ENCODE results near the gene EPHB2.

The EPHB2 gene

GRCh38 chr1:22782406-22782805 is 71.8 kb downstream of the EPHB2 start:
- DNase-seq = no peak

DNA sequence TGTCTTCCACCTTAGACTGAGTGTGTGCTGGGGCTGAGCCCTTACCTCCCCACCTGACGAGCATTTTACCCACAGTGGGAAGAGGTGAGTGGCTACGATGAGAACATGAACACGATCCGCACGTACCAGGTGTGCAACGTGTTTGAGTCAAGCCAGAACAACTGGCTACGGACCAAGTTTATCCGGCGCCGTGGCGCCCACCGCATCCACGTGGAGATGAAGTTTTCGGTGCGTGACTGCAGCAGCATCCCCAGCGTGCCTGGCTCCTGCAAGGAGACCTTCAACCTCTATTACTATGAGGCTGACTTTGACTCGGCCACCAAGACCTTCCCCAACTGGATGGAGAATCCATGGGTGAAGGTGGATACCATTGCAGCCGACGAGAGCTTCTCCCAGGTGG is 73.7 kb downstream of the EPHB2 start:
- DNase-seq = no peak

DNA sequence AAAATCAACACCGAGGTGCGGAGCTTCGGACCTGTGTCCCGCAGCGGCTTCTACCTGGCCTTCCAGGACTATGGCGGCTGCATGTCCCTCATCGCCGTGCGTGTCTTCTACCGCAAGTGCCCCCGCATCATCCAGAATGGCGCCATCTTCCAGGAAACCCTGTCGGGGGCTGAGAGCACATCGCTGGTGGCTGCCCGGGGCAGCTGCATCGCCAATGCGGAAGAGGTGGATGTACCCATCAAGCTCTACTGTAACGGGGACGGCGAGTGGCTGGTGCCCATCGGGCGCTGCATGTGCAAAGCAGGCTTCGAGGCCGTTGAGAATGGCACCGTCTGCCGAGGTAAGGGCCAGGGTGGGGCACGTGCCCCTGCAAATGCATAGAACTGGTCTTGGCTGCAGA is 74.1 kb downstream of the EPHB2 start:
- no peak for DNase-seq

DNA sequence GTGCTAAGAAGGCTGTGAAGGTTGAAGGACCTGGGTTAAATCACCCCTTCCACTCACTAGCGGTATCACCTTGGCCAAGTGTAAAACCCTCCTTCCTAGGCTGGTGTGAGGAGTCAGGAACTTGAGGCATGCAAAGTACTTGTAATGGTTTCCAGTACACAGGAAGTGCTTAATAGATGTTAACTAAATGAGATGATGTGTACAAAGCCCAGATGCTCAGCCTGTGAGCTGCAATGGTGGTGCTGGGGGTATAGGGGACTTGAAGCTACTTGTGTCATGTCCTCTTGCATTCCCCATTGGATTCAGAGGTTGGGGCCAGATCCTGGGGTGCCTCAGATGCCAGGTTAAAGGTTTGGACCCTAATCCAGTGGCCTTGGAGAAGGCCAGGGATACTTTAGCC is 75.5 kb downstream of the EPHB2 start:
- no peak for DNase-seq

DNA sequence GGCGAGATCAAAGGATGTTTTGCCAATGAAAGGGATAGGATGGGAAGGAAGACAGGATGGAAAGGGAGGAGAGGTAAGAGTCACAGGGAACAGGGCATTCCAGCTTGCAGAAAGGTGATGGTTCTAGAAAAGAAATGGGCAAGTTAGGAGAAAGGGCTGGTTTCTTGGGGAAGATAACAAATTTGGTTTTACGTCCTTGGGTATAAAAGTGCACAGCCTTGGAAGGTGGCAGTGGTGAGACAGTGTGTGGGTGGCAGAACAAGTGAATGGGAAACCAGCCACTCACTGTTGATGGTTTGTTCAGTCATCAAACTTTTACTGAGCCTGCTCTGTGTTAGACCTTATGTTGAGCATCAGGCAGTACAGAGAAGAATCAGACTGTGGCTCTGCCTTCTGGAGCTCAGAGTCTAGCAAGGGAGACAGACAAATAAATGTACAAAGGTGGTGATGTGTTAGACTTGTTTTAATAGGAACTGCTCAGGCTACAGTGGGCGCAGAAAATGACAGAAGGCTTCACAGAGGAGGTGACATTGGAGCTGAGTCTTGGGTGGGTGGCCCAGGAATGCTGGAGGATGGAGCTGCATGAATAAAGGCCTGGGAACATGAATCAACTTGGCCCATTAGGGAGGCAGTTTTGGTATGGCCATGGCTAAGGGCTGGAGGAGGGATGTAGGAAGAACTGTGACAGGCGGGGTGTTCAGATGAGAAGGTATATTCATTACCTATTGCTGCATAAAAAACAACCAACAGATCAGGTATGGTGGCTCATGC is 76.3 kb downstream of the EPHB2 start:
- DNase-seq = no peak

DNA sequence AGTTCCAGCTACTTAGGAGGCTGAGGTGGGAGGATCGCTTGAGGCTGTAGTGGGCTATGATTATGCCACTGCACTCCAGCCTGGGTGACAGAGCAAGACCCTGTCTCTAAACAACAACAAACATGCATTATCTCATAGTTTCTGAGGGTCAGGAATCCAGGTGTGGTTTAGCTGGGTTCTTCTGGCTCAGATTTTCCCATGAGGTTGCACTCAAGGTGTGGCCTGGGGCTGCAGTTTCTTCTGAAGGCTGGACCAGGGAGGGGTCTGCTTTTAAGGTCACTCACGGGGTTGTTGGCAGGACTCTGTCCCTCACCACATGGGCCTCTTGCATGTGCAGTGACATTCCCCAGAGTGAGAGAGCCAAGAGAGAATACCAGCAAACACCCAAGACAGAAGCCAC is 77.0 kb downstream of the EPHB2 start:
- no peak for DNase-seq

- DNase-seq = no peak
Measured at GRCh38 chr1:22788254-22788661, 77.6 kb downstream of the EPHB2 start.

GRCh38 chr1:22789356-22789994 is 78.8 kb downstream of the EPHB2 start:
- no peak for DNase-seq

- DNase-seq = no peak
Measured at GRCh38 chr1:22790232-22791008, 79.8 kb downstream of the EPHB2 start.

- DNase-seq = no peak
Measured at GRCh38 chr1:22791831-22792347, 81.2 kb downstream of the EPHB2 start.

- DNase-seq = no peak
Measured at GRCh38 chr1:22792396-22793160, 81.9 kb downstream of the EPHB2 start.

DNA sequence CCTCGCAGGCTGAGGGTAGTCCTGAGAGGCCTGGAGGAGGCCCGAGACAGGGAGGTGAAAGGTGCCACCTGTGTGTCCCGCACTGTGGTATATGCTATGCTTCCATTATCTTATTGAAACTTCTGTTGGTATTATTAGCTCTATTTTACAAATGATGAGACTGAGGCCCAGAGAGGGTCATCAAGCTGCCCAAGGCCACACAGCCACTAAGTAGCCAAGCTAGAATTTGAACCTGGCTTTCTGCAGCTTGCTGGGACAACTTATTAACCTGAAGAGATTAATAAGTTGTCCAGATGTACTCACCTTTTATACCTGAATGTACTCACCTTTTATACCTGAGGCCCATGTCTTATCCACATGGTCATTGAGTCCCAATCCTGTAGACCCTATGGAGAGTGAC is 83.0 kb downstream of the EPHB2 start:
- no peak for DNase-seq

DNA sequence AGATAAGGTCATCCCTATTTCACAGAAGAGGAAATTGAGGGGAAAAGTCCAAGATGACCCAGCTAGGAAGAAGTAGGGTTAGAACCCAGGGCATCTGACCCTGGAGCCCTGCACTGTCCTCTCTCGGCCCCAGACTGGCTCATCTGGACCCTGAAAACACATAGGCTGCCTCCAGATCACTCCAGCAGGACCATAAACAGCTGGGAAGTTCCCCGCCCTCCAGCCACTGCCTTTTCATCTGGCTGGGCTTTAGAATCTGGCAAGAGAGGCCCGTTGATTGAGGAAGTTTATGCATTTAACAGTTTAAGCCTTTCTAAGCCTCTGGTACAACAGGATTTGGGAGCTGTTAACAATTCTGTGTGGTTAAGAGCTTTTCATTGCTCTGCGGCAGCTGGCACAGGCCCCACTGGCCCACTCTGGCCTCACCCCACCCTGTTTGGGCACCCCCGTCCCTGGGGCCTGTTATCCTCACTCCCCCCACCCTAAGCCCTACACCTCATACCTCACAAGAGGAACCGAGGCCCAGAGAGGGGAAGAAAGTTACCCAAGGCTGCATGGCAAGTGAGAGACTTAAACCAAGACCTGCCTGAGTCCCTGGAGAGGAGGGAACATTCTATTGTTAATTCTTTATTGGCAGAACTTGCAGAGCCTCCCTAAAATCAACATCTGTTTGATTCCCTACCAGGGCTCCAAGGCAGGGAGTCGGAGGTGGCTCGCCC is 84.2 kb downstream of the EPHB2 start:
- DNase-seq = no peak

GRCh38 chr1:22795366-22795714 is 84.7 kb downstream of the EPHB2 start:
- DNase-seq = no peak

DNA sequence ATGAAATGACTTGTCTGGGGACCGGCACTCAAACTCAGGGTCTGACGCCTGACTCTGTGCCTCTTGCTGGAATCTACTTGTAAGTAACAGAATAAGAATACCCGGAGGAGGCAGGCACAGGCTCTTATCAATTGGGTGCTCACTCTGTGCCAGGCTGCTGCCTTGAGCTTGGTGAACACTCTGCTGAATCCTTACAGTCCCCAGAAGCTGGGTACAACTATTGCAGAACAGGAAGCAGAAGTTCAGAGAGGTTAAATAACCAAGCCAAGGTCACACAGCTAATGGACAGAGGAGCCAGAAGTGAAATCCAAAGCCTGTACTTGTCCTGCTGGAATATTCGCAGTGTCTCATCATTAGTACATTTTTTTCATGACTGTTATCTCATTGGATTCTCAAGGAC is 86.0 kb downstream of the EPHB2 start:
- no peak for DNase-seq

DNA sequence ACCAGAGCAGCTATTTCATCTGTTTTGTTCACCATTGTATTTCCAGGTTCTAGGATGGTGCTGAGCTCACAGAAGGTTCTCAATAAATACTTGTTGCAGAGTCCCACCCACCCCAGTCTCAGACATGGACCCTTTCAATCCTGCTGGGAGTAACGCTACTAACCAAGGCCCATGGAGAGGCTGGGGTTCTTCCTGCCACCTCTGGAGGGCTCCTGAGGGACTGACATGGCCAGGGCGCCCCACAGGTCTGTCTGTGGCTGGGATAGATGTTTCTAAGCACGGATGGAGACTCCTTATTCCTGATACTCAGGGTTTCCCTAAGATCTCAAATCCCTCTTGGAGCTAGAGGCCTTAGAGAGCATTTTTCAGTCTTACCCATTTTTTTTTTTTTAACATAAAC is 87.4 kb downstream of the EPHB2 start:
- DNase-seq = no peak

- no peak for DNase-seq
Measured at GRCh38 chr1:22799971-22800370, 89.3 kb downstream of the EPHB2 start.

- no peak for DNase-seq
Measured at GRCh38 chr1:22800629-22801028, 90.0 kb downstream of the EPHB2 start.

DNA sequence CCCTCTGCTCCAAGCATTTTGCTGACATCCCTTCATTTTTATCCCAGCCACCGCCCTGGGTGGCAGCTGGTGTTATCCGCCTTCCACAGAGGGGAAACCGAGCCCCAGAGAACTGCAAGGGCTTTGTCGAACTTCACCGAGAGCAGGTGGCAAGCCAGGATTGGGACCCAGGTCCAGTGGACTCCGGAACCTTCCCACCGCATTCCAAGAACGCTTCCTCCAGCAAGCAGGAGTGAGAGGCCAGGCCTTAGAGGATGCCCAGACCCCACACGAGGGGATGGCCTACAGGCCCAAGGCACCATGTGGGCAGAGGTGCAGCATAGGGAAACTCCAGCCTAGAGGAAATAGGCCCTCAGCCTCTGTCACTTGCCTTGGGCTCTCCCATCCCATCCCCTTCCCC is 90.7 kb downstream of the EPHB2 start:
- no peak for DNase-seq

- no peak for DNase-seq
Measured at GRCh38 chr1:22801761-22802160, 91.1 kb downstream of the EPHB2 start.

- DNase-seq = no peak
Measured at GRCh38 chr1:22803833-22804232, 93.2 kb downstream of the EPHB2 start.

DNA sequence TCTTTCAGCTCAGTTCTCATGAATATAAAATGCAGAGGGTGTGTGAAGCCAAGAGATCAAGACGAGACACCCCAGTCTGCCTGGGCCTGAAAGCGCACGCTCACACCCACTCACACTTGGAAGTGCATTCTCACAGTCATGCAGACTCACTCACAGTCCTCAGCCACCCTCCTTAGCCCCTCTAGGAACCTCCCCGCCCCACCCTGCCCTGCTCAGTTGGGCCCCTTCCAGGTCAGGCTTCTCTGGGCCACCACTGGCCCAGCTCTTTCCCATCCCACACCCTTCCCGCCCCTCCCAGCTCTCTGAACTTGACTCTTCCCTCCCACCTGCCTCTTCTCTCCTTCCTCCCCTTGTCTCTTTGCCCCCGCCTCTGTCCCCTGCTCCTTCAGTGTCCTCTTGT is 93.8 kb downstream of the EPHB2 start:
- DNase-seq = no peak

Data from activated T-cell treated with anti-CD3 and anti-CD28 coated beads for 4 hours (primary cell).